NOMO-1 treated with DMSO at 0.1 percent for 48 hours (cell line): Measurements from ENCODE around the gene NPVF.

Experiments
- DNase-seq: peaks from one replicate; lab custom pipeline; 2025; ENCODE audit not compliant: unreplicated experiment; lab: John Stamatoyannopoulos, UW

Gene NPVF, protein sequence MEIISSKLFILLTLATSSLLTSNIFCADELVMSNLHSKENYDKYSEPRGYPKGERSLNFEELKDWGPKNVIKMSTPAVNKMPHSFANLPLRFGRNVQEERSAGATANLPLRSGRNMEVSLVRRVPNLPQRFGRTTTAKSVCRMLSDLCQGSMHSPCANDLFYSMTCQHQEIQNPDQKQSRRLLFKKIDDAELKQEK

GRCh38 chr7:25228386-25228785 is at the start of gene NPVF:
TSS of gene NPVF (minus strand) at chr7:25228486. CDS start at chr7:25228439, 47 bp downstream.
- no peak for DNase-seq

DNA sequence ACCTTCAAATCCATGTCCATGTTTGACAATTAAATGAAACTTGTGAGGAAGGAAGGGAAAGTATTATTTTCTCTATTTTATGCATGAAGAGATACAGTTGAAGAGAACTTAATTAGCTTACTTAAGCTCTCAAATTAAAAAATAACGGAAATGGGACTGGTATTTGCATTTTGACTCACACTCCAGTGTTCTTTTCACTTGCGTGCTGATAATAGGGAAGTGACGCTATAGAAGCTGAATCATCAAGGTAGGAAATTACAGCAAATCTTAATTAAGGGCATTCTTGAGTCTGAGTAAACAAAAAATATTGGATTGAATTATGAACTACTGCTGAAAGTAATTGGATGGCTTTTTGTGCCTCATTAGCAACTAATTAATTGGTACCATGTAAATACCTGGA is 44.0 kb upstream of the NPVF start:
- DNase-seq = peak; percentile 63

GRCh38 chr7:25263337-25263736 is 35.1 kb upstream of the NPVF start:
- no peak for DNase-seq

DNA sequence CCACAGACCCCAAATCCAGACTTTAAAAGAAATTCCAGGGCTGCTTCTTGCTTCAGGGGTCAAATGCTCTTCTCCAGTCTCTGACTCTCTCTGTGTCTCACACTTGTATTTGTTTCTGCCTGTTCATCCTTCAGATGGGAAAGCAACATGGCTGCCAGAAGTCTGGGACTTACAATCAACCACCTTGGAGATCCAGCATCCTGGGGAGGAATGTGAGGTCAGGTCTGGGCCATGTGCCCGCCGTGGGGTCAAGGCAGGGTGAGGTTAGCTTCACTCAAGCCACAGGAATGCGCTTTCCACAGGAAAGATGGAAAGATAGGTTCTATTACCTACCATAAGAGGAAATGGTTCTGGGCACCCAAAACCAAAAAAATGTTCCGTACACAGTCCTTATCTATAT is 34.3 kb upstream of the NPVF start:
- DNase-seq = no peak

DNA sequence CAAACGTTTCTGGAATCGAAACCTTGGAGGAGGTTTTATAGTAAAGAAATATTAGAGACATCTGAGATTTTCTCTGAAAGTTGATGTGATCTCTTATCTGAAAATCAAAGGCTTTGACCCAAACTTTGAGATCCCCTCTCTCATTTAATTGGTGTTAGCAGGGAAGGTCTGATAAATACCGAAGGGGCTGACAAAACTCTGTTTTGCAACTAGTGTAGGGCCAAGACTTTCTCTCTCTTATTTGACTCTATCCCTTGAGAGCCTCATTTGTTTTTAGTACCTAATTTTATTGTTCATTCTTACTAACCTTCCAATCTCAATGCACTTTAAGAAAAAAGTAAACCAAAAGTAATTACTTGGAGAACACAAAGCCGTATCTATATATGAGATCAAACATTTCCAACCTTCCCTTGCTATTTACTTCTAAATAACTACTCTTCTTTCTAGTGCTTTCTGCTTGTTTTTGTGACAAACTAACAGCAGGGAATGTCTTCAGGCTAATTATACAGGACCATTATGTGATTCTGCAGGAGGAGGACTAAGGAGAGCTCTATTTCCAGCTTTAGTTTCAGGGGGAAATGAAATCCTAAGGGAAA is 33.4 kb upstream of the NPVF start:
- no peak for DNase-seq

- peak; percentile 97 for DNase-seq
These were observed 32.7 kb upstream of the NPVF start for GRCh38 chr7:25260862-25261494.

DNA sequence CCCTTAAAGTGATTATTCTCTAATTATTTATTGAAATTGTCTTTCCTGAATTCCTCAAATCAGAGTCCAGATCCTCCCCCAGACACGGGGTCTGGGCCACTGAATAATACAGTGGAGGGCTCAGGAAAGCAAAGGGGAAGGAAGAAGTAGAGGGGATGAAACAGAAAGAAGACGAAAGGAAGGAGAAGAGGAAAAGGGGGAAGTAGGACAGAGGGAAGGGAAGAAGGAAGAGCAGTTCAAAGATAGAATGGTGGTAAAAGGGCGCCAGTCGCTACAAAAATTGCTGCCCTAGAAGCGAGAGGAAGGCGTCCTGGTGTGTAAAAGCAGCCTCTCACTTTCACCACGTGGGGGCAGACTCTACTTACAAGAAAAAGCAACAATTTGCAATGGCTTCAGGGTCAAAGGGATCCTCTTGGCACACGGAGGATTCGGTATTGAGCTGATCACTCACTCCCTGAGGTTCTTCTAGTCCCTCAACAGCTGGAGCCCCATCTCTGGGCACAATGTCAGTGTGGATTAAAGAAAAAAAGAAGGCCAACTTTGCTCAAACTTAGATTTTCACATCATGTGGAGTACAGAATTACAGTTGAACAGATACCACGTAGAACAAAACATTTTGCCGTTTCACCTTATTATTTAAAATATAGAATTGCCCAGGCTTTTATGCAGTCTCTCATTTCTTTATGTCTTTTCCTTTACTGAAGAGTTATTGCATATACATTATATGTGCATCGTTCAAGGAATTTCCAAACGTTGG is 31.4 kb upstream of the NPVF start:
- DNase-seq = peak; percentile 79

GRCh38 chr7:25256333-25256819 is 28.1 kb upstream of the NPVF start:
- no peak for DNase-seq

- DNase-seq = no peak
These were observed 27.5 kb upstream of the NPVF start for GRCh38 chr7:25255611-25256332.

GRCh38 chr7:25254604-25255003 is 26.3 kb upstream of the NPVF start:
- no peak for DNase-seq

DNA sequence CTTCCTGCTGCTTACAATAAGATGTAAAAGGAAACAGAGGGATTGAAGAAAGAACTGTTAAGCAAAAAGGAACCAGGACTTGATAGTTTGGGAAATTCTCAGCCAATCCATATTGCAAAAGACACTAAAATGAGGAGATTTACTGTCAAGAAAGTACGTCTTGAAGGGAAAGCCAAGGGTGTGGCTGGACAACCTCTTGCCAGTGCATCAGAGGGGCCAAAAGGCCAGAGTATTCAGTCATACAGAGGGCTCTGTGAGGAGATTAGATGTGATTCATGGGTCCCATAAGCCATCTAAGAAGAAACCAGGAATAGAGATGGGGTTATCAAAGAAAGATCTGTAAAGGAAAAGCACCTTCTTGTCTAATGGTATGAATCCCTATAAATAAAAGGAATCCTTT is 25.4 kb upstream of the NPVF start:
- no peak for DNase-seq

DNA sequence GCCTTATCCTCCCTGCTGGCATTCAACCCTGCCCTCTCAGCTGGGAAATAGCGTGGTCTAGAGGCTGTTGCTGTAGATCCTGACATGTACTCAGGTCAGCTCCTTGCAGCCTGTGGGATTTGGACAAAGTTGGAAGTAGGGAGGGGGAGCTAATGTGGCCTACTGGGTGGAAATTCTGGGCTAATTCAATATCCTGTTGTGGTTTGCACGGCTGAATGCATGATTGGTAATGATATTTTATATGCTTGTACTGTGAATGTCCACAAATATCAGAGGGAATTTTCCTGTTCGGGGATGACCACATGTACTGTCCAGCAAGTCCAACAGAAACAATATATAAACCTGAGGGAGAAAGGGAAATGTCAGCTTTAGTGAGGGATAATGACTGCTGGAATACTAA is 22.1 kb upstream of the NPVF start:
- no peak for DNase-seq

DNA sequence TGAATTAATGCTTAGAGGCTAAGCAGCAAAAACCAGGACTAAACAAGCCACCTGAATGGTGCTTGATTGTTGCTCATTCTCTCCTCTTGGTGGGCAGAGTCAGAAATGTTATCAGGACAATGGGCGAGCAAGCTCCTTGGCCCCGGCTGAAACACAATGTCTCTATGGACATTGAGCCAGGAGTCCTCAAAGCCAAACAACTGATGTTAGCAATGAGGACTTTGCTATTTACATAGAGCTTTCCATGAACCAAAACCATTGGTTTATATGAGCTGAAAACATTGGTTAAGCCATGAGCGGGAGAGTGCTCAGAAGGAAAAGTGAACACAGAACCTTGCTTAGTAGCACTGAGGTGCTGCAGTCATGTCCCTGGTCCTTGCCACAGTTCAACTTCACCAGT is 21.5 kb upstream of the NPVF start:
- no peak for DNase-seq

GRCh38 chr7:25246306-25246705 is 18.0 kb upstream of the NPVF start:
- no peak for DNase-seq

- DNase-seq = no peak
These were observed 16.2 kb upstream of the NPVF start for GRCh38 chr7:25244254-25245033.

DNA sequence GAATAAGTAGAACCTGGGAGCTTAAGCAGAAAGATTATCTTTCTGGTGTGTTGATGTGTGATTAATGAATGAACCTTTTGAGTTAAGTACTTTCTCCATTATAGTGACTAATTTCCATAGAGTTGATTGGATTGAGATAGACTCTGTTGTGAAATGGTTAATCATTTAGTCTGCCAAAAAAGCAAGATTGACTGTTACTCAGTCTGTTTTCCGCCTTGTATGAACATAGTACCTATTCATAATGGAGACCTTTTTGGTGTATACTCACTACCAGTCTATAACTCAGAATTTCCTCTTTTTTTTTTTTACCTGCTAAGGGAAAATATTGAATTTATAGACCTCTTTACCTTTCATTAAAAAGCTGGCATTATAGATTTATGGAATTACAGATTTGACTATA is 14.4 kb upstream of the NPVF start:
- no peak for DNase-seq

GRCh38 chr7:25240896-25241295 is 12.6 kb upstream of the NPVF start:
- DNase-seq = no peak

DNA sequence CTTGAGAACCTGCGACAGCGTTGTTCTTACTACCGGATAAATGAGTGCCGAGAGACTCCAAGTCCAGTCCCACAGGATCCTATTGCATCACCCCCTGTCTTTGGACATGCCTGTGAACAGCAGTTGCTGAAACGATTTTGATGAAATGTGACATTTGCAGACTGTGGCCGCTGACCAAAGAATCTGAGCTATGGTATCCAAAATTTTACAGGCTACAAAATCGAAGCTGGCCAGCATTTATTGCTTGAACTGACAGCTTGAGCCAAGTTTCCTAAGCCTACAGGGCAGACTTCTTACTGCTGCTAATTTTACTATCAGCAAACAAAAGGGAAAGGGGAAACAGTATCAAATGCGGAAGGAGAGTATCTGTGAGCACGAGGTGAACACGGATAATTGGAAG is 12.1 kb upstream of the NPVF start:
- DNase-seq = no peak

- DNase-seq = no peak
These were observed 11.6 kb upstream of the NPVF start for GRCh38 chr7:25239888-25240287.

- no peak for DNase-seq
These were observed 9.9 kb upstream of the NPVF start for GRCh38 chr7:25238066-25238725.
